Left lung (tissue), 10 donors: ENCODE data around the gene SF3A2. TPM values are rescaled to one million over a fixed set of nuclear protein-coding genes. Genes with fewer than 3 reads are reported as not detected.

Experiments used
- ATAC-seq: fragments of 200-7000 bp; cut with Tn5 transposase; one replicate; pipeline ENCODE4 v1.9.1; 2020; ENCODE audit warnings: moderate library complexity
- DNase-seq, 4 donors: peaks; one replicate each; pipeline ENCODE4 v3.0.0-alpha.2; 2013 to 2020
- H3K27ac ChIP-seq, 2 donors: fragments of 200-600 bp; sonication (generic) in 1 of 2; one replicate each; pipeline versions ENCODE4 v1.5.0 to v1.8.0; 2020 to 2021
- H3K27me3 ChIP-seq, 2 donors: fragments of 200-600 bp; sonication (generic) in 1 of 2; one replicate each; pipeline versions ENCODE4 v1.5.0 to v1.8.0; 2020 to 2021
- H3K36me3 ChIP-seq, 2 donors: fragments of 200-600 bp; sonication (generic) in 1 of 2; one replicate each; pipeline versions ENCODE4 v1.5.0 to v1.8.0; 2020 to 2021
- H3K4me1 ChIP-seq, 2 donors: fragments of 200-600 bp; one replicate each; pipeline ENCODE4 v1.8.0; 2021
- H3K4me3 ChIP-seq, 2 donors: fragments of 200-600 bp; sonication (generic) in 1 of 2; one replicate each; pipeline versions ENCODE4 v1.5.0 to v1.8.0; 2020 to 2021; ENCODE audit warnings: mild to moderate bottlenecking in 1 of 2
- H3K9me3 ChIP-seq, 2 donors: fragments of 200-600 bp; sonication (generic) in 1 of 2; one replicate each; pipeline versions ENCODE4 v1.5.0 to v1.8.0; 2020 to 2021
- CTCF ChIP-seq, 2 donors: fragments of 200-600 bp; sonication (generic) in 1 of 2; IDR thresholded peaks; one replicate each; pipeline versions ENCODE4 v1.5.0 to v1.8.0; 2021; ENCODE audit warnings: antibody characterized with exemption in 2 of 2
- intact Hi-C, 2 donors: fragments of 100-400 bp; cut with DNase I; formaldehyde crosslinking; loops; one replicate each; pipeline versions ENCODE4 v1.11.2 to v1.14.2; 2022
- polyA plus RNA-seq, 6 donors: library from polyadenylated mRNA; unstranded; fragments of 120-200 nt; gene quantifications; one replicate each; pipeline ENCODE4 v1.2.1, GENCODE V29; 2013; ENCODE audit not compliant: insufficient read length in 6 of 6
- total RNA-seq, 2 donors: library from RNA; stranded (reverse); fragmentation: NEBNext Ultra II Directional; extraction: Animal tissue kit (Norgen Biotek cat#: 25700); gene quantifications; one replicate each; pipeline ENCODE4 v1.2.1, GENCODE V29; 2021
- donor health status: DM: no; HTN: yes; CAD: no.
- donor health status: DM: no; HTN: no; CAD: no.

The SF3A2 gene
- total and polyA plus RNA-seq, 8 donors = 50.1 to 81.5 (median 71.4) TPM

GRCh38 chr19:2260341-2260805, 23.7 kb downstream of the SF3A2 start:
- Histone ChIP-seq H3K4me3 (no peak overlapping the region), H3K36me3 (no peaks in the 10 kb centered on the region), H3K27me3 (peaks cover 0 to 2% of the 10 kb centered on the region in 2 donors), H3K27ac (no peak overlapping the region), H3K4me1 (peaks cover 0 to 21% of the 10 kb centered on the region in 2 donors), H3K9me3 (no peaks in the 10 kb centered on the region)
- DNase-seq (no peak), ATAC-seq (no peak)
- intact Hi-C loops = no loop called here
- TF ChIP-seq CTCF (IDR thresholded peaks at IDR 0.05) = no peak

- Histone ChIP-seq H3K4me1 (peaks cover 2 to 33% of the 10 kb centered on the region in 2 donors), H3K36me3 (no peaks in the 10 kb centered on the region), H3K4me3 (no peak overlapping the region), H3K27me3 (no peaks in the 10 kb centered on the region), H3K9me3 (no peaks in the 10 kb centered on the region), H3K27ac (no peak overlapping the region)
- TF ChIP-seq CTCF (IDR thresholded peaks at IDR 0.05) = peak; percentile 51 to 70
- no peak for ATAC-seq
- intact Hi-C loops = no loop called here
- no peak for DNase-seq
Observed at GRCh38 chr19:2261438-2262172, 25.0 kb downstream of the SF3A2 start.

GRCh38 chr19:2266183-2266993, 29.8 kb downstream of the SF3A2 start:
- Histone ChIP-seq H3K27ac (peak overlapping the region; percentile 72 to 77), H3K27me3 (no peaks in the 10 kb centered on the region), H3K4me3 (peak overlapping the region in 1 of 2 donors; percentile 11), H3K4me1 (peaks cover 16 to 63% of the 10 kb centered on the region in 2 donors), H3K9me3 (no peaks in the 10 kb centered on the region), H3K36me3 (peaks cover 0 to 3% of the 10 kb centered on the region in 2 donors)
- no peak for TF ChIP-seq CTCF (IDR thresholded peaks at IDR 0.05)
- ATAC-seq (peak; percentile 25), DNase-seq (peak in 2 of 4 donors; percentile 95 to 97)
- intact Hi-C loops = no loop called here

- Histone ChIP-seq H3K27me3 (no peaks in the 10 kb centered on the region), H3K4me3 (peak overlapping the region; percentile 54 to 99)
Observed at GRCh38 chr19:2268480-2268830, 31.8 kb downstream of the SF3A2 start.

More at GRCh38 chr19:2268480-2268830, 31.8 kb downstream of the SF3A2 start:
- no peak for DNase-seq
- H3K4me1 ChIP-seq = peaks cover 34 to 80% of the 10 kb centered on the region in 2 donors
- ATAC-seq = no peak
- H3K9me3 ChIP-seq = no peaks in the 10 kb centered on the region
- intact Hi-C loops = no loop called here
- TF ChIP-seq CTCF (IDR thresholded peaks at IDR 0.05) = no peak
- H3K27ac ChIP-seq = peak overlapping the region; percentile 14 to 58
- peaks cover 0 to 24% of the 10 kb centered on the region in 2 donors for H3K36me3 ChIP-seq
